OCI-M1 (cell line): ENCODE measurements around the gene DDX46.
"Not testable (repeated sequence)": the region's sequence is repeated elsewhere in the genome, so short reads cannot be mapped to it uniquely, and the experiment has no call there.

ENCODE experiments used
- DNase-seq: peaks from one replicate; lab custom pipeline; 2025; lab: John Stamatoyannopoulos, UW

Gene DDX46

DNA sequence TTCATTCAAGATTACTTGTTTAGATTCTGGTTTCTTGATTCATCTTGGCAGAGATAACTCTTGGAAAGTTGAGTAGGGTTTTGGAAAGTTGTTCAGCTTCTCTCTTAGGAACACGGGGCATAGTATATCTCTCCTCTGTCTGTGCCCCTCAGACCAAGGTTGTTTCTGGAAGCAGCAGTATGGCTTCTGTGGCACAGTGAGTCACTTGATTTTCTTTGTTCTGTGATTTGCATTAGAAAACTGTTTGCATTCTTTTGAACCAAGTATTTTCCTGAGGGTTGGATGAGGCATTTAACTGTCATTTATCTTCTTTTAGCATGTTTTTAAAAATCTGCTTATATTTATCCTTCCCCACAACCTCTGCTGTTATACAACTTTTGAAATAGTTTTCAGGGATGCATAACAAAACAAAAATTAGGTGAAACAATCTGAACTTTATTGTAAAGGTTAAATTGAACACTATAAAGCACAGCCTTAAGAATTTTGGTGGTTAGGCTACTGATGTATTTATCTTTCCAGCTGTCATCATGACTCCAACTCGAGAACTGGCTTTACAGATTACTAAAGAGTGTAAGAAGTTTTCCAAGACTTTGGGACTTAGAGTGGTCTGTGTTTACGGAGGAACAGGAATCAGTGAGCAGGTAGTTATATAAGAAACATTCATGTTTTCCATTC lies 26.5 kb downstream of the DDX46 start:
- no peak for DNase-seq

DNA sequence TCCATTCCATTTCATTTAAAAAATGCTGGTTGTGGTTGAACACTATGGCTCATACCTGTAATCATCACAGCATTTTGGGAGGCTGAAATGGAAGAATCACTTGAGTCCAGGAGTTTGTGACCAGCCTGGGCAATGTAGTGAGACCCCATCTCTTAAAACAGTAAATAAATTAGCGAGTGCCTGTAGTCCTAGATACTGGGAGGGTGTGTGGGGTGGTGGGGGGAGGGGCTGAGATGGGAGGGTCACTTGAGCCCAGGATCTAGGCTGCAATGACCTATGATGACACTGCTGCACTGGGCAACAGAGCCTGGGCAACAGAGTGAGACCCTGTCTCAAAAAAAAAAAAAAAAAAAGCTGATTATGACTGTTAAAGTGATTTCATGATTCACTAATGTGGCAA lies 29.1 kb downstream of the DDX46 start:
- no peak for DNase-seq

DNA sequence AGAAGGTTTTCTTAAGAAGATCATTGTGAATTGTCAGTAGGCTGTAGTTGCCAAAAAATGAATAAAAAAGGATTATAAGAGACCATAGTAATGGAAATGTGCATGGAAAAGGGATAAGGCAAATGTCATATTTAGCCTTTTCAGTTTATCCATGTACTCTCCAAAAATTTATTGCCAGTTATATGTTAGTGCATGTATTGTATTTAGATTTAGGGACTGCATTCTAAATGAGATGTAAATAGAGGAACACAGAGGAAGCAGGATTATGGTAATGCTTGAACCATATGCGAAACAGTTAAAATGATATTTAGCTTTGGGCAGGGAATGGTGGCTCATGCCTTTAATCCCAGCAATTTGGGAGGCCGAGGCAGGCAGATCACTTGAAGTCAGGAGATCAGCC lies 33.0 kb downstream of the DDX46 start:
- DNase-seq, result no peak

DNA sequence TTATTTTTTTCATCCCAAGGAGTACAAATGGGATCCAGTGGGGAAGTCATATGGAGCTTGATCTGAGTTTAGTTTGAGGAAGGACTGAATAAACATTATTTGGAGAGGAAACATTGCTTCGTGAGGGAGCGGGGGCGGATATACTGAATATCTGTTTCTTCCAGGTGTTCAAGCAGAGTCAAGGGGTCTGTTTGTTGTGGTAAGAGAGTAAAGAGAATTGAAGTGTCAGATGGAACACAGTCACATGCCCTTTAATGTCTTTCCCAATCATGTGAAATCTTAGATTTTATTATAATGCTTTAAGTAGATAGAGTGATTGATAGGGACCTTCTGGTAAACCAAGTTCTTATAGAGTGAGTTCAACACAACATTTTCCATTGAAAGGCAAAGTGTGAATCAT lies 33.7 kb downstream of the DDX46 start:
- no peak for DNase-seq

DNA sequence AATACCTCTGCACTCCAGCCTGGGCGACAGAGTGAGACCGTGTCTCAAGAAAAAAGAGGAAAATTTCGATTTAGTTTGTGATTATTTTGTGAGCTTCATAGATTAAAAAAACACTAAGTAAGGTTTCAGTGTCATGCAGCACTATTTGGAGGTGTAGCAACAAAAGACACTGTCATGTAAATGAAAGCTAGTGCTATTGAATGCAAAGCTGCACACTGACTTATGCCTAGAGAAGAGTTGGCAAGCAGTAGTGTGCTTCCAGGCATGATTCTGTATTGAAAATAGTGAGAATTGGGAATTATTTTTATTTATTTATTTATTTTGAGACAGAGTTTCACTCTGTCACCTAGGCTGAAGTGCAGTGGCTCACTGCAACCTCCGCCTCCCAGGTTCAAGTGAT lies 34.5 kb downstream of the DDX46 start:
- no peak for DNase-seq

DNA sequence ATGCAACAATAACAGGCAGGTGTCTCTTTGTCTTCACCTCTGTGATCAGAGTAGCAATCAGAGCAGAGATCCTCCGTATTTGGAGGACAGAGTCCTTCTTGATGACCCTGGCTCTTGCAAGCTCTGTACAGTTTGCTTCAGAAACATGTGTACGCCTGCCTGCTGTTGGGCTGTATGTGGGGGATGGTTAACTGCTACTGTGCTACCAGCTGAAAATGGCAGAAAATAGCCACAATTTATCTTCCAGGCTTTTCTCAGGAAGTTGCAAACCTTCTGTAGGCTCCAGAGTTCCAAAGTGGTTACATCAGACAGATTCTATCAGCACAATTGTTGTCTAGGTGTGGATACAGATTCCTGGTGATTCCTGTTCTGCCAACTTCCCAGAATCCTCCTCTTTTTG lies 35.5 kb downstream of the DDX46 start:
- DNase-seq, result no peak

DNA sequence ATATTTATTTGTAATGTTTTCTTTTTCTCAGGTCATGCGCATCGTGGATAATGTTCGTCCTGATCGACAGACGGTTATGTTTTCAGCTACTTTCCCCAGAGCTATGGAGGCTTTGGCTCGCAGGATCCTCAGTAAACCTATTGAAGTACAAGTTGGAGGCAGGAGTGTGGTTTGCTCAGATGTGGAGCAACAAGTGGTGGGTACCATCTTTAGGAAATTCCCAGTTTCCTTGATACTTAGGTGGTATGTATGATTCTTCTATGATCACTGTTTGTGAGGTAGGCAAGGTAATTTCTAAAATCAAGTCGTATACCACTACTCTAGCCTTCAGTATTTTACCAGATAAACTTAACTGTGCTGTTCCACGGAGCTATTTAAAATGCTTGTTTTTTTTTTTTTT lies 36.2 kb downstream of the DDX46 start:
- no peak for DNase-seq

DNA sequence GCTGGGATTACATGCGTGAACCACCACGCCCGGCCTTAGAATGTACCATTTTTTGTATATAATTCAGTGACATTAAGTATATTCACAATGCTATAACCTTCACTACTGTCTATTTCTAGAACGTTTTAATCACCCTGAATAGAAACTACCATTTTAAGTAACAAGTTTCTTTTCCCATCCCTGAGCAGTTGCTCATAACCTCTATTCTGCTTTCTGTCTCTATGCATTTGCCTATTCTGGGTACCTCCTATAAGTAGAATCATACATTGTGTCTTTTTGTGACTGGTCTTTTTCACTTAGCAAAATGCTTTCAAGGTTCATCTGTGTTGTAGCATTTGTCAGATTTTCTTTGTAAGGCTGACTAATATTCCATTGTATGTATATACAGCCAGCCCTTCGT lies 39.9 kb downstream of the DDX46 start:
- no peak for DNase-seq

DNA sequence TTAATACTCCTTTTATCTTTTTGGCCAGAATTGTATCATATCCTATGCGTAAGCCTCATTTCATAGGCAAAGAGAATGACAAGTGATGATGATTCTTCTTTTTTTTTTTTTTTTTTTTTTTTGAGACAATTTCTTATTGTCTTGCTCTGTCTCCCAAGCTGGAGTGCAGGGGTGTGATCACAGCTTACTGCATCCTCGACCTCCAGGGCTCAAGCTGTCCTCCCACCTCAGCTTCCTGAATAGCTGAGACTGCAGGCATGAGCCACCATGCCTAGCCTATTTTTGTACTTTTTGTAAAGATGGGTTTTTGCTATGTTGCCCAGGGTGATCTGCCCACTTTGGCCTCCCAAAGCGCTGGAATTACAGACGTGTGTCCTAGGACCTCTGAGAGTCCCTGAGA lies 45.2 kb downstream of the DDX46 start:
- DNase-seq, result no peak

DNA sequence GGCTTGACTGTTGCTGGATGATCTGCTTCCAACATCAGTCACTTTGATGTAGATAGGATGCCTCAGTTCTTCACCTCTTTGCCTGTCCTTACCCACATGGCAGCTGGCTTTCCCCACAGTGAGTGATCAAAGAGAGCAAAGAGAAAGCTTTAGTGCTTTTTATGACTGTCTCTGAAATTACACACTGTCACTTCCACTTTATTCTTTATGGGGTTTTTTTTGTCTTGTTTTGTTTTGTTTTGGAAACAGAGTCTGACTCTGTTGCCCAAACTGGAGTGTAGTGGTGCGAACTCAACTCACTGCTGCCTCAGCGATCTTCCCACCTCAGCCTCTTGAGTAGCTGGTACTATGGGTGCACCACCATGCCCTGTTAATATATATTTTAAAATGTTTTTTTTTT lies 54.8 kb downstream of the DDX46 start:
- no peak for DNase-seq

DNA sequence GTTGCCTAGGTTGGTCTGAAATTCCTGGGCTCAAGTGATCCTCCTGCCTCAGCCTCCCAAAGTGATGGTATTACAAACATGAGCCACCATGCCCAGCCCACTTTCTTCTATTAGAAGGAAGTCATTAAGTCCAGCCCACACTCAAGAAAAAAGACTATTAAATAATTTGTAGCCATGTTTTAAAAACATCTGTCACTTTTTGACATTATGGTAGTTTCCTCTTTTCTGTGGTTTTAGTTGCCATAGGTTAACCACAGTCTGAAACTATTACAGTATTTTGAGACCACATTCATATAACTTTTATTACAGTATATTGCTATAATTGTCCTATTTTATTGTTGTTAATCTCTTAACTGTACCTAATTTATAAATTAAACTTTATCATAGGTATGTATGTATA lies 55.2 kb downstream of the DDX46 start:
- DNase-seq, result peak; percentile 41

DNA sequence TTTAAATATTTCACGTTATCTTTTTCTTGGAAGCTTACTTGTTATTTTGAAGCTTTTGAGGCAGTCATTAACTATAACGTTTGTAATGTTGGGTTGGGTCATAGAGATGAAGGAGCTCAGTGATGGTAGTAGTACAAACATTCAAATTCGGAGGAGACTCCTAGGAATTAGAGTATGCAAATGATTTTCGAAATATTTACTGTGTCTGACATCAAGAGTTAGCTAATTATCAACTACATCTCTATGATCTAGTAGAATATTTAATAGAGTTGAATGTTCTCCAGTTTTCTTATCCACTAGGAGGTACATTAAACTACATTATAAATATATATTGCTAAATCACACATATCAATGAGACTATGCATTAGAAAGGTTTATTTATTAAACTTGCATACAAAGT lies 58.4 kb downstream of the DDX46 start:
- DNase-seq, result no peak

DNA sequence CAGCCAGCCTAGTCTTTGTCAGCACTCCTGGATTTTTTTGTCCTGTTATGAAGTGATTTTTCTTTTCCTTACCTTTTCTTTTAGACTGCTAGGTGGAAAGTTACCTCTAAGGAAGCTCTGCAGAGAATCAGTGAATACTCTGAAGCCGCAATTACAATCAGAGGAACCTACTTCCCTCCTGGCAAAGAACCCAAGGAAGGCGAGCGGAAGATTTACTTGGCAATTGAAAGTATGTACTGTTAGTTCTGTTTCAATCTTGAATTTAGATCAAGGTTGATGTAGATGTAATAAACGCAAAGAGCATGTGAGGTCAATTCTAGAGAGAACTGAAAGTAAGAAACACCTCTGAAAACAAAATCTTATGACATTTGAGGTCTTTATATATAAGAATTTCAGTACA lies 60.2 kb downstream of the DDX46 start:
- DNase-seq, result no peak

DNA sequence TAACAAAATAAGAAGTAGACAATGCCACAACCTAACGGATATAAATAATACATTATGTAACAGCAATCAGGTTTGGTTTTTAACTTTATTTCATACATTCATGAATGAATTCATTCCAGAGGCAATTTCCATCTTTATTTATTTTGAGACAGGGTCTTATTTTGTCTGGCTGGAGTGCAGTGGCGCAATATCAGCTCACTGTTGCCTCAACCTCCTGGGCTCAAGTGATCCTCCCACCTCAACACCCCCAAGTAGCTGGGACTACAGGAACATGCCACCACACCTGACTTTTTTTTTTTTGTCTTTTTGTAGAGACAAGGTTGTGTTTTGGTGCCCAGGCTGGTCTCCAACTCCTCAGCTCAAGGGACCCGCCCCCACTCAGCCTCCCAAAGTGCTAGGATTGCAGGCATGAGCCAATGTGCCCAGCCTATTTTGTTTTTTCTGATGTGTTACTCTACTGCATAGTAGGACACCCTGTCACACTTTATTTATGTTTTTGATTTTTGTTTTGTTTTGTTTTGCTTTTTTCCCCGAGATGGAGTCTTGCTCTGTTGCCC lies 60.9 kb downstream of the DDX46 start:
- no peak for DNase-seq

DNA sequence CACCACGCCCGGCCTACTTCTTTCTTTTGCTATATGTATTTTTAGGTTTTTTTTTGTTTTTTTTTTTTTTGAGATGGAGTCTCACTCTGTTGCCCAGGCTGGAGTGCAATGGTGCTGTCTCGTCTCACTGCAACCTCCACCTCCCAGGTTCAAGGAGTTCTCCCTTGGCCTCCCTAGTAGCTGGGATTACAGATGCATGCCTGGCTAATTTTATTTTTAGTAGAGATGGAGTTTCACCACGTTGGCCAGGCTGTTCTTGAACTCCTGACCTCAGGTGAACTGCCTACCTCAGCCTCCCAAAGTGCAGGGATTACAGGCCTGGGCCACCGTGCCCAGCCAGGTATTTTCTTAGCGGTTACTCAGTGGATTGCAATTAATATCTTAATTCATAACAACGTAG lies 63.3 kb downstream of the DDX46 start:
- no peak for DNase-seq

DNA sequence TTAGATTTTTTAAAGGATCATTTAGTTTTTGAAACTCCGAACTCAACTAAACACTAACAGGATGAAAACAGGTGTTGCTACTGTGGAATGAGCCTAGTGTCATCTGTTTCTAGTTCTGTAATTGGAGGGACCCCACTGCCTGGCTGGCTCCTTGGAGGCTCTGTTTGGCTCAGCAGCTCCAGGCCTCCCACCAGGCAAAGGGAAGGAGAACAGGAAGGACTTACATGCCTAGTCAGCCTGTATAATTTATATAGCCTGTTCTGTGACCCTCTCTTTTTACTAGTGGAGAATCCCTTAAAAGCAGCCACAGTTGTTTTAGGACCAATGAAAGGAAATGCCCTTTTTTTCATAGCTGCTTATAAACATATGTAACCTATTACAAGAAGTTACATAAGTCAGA lies 66.1 kb downstream of the DDX46 start:
- DNase-seq, result no peak

DNA sequence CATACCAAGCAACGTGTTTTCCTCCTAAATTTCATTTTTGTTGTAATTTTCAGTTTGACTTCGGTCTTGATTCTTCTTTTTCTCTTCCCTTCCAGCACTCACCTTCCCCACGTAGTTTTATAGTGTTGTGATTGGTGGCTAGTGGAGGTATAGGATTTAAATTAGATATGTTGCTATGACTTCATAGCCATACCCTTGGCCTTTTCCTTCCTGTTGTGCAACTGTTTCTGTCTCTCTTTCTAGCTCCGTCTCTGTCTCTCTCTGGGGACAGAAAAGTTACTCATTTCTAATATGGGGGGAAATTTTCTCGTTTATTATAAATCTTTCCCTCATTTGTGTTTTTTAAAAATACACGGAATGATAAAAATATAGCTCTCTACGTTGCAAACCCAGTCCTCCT lies 66.6 kb downstream of the DDX46 start:
- DNase-seq, result no peak

DNA sequence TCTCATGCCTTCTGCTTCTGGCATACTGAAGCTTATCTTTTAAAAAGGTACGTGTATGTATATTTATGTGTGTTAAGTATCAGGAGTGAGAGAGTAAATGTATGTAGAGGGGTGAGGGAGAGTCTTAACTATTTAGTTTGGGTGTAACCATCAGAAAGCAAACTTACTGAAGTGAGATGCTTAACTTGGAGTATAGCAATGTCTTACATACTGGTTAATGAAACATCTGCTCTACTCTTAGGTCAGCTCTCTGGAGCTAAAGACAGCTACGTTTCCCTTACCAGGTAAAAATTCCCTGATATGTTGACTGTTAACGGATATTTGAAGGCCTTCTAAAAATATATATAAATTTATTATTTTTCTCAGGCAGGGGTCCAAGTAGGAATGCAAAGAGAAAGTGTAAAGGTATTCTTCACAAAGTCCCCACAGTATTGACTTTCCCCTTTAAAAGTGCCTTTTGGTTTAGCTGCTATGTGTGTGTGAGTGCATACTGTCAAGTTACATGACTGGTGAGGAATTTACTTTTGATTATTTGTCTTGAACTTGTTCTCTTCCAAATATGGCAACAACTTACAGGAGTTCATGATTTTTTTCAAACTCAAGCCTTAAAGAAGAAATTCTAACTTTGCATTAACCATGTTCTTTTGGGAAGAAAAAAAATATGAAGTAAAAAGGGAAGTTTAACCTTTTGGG lies 74.9 kb downstream of the DDX46 start:
- no peak for DNase-seq

DNA sequence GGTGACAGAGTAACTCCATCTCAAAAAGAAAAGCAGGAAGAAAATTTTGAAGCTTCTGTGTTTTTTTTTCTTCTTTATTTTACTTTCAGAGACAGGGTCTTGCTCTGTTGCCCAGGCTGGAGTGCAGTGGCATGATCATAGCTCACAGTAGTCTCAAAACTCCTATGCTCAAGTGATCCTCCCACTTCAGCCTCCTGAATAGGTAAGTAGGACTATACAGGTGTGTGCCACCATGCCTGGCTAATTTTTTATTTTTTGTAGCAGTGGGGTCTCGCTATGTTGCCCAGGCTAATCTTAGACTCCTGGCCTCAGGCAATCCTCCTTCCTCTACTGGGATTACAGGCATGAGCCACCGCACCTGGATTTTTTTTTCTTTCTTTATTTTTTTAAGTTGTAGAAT lies 77.0 kb downstream of the DDX46 start:
- no peak for DNase-seq

DNA sequence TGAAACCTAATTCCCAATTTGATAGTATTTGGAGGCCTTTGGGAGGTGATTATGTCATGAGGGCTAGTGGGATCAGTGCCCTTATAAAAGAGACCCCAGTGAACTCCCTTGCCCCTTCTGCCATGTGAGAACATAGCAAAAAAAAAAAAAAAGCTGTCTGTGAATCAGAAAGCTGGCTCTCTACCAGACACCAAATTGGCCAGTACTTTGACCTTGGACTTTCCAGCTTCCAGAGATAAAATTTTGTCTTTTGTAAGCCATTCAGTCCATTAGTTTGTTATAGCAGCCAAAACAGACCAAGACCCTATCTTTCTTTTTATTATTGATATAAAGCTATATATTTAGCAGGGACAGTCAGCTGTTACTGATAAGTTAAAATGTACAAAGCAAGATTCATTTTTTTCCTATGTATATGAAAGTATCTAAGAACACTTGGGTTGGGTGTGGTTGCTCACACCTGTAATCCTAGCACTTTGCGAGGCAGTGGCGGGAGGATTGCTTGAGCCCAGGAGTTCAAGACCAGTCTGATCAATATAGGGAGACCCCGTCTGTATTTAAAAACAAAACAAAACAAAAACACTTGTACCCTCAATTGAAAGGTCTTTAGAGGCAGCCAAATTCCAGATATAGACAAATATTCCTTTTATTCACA lies 79.1 kb downstream of the DDX46 start:
- no peak for DNase-seq

DNA sequence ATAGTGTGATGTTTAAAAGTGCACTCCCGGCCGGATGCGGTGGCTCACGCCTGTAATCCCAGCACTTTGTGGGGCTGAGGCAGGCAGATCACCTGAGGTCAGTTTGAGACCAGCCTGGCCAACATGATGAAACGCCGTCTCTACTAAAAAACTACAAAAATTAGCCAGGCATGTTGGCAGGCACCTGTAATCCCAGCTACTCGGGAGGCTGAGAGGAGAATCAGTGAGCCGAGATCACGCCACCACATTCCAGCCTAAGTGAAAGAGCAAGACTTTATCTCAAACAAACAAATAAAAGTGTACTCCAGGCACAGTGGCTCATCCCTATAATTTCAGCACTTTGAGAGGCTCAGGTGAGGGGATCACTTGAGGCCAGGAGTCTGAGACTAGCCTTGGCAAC lies 79.8 kb downstream of the DDX46 start:
- DNase-seq, result not testable (repeated sequence)

DNA sequence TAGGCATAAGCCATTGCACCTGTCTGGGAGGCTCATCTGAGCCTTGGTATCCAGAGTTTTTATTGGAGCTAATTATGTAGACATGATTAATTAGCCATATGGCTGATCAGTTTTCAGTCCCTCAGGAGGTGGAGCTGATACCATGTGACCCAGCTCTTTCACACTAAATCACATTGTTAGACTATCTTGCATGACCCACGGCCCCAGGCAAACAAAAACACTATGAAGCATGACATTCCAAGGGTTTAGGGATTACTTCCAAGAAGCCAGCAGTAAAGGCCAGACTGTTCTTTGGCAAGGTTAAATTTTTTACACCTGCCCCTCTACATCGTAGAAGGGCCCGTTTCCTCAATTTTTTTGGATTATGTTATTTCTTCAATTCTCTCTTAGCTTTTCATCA lies 82.2 kb downstream of the DDX46 start:
- no peak for DNase-seq

DNA sequence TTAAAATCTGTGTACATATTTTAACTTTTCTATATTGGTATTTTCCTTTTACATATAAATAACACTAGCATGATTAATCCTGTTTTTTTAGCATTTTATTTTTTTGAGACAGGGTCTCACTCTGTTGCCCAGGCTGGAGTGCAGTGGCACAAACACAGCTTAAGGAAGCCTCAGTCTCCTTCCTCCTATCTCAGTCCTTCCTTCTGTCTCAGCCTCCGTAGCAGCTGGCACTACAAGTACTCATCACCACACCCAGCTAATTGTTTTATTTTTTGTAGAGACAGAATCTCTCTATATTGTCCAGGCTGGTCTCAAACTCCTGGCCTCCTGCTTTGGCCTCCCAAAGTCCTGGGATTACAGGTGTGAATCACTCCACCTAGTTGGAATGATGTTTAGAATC lies 85.7 kb downstream of the DDX46 start:
- no peak for DNase-seq
